Mesendoderm (in vitro differentiated cells): ENCODE data around the gene AP1M2.

ENCODE experiments used
- DNase-seq: peaks from one replicate; pipeline ENCODE4 v3.0.0; 2013
- H2AK5ac ChIP-seq: 2 replicates; pipeline ENCODE4 v1.6.1; 2013; ENCODE audit warnings: low read length, inconsistent platforms
- H2BK120ac ChIP-seq: 2 replicates; pipeline ENCODE4 v1.6.1; 2013; ENCODE audit warnings: low read depth, mild to moderate bottlenecking, low read length, moderate library complexity, mixed read lengths
- H2BK15ac ChIP-seq: replicated peaks from 2 replicates; pipeline ENCODE4 v1.6.1; 2013; ENCODE audit warnings: low read depth, mild to moderate bottlenecking, moderate library complexity
- H2BK5ac ChIP-seq: 2 replicates; pipeline ENCODE4 v1.6.1; 2013; ENCODE audit warnings: low read length, inconsistent platforms
- H3K18ac ChIP-seq: 2 replicates; pipeline ENCODE4 v1.6.1; 2013; ENCODE audit warnings: mild to moderate bottlenecking, low read length, mixed read lengths
- H3K23ac ChIP-seq: one replicate; pipeline ENCODE4 v1.6.1; 2013; ENCODE audit warnings: low read length
- H3K27ac ChIP-seq: 2 replicates; pipeline ENCODE4 v1.5.1; 2013; ENCODE audit warnings: low read depth, mild to moderate bottlenecking, inconsistent platforms, low read length, moderate library complexity
- H3K27me3 ChIP-seq: 2 replicates; pipeline ENCODE4 v1.6.1; 2013; ENCODE audit warnings: low read length, control low read depth, mild to moderate bottlenecking, inconsistent platforms; ENCODE audit not compliant: insufficient read depth, poor library complexity
- H3K36me3 ChIP-seq: 2 replicates; pipeline ENCODE4 v1.6.1; 2013; ENCODE audit warnings: low read length, inconsistent platforms; ENCODE audit not compliant: control insufficient read depth, insufficient read depth
- H3K4ac ChIP-seq: one replicate; pipeline ENCODE4 v1.6.1; 2013; ENCODE audit warnings: low read depth, mild to moderate bottlenecking, low read length, moderate library complexity
- H3K4me1 ChIP-seq: 2 replicates; pipeline ENCODE4 v1.6.1; 2013; ENCODE audit warnings: low read depth, low read length, inconsistent platforms; ENCODE audit not compliant: control insufficient read depth
- H3K4me2 ChIP-seq: 2 replicates; pipeline ENCODE4 v1.6.1; 2013; ENCODE audit warnings: low read length
- H3K4me3 ChIP-seq: 2 replicates; pipeline ENCODE4 v1.5.1; 2013; ENCODE audit warnings: mild to moderate bottlenecking, low read length
- H3K56ac ChIP-seq: one replicate; pipeline ENCODE4 v1.6.1; 2013; ENCODE audit warnings: low read length
- H3K79me1 ChIP-seq: 2 replicates; pipeline ENCODE4 v1.6.1; 2013; ENCODE audit warnings: low read length, inconsistent platforms
- H3K79me2 ChIP-seq: 2 replicates; pipeline ENCODE4 v1.6.1; 2013; ENCODE audit warnings: mild to moderate bottlenecking, low read length; ENCODE audit not compliant: control insufficient read depth, insufficient read depth
- H3K9ac ChIP-seq: 2 replicates; pipeline ENCODE4 v1.6.1; 2013; ENCODE audit warnings: low read length, inconsistent platforms
- H4K5ac ChIP-seq: one replicate; pipeline ENCODE4 v1.6.1; 2013; ENCODE audit warnings: low read length
- H4K8ac ChIP-seq: one replicate; pipeline ENCODE4 v1.6.1; 2013; ENCODE audit warnings: low read depth, mild to moderate bottlenecking, control low read depth, low read length, moderate library complexity
- WGBS: extraction: QIAGEN DNeasy Blood & Tissue Kit; methylation state at CpG from one replicate; pipeline ENCODE4 v1.1.7; 2013; ENCODE audit warnings: low lambda C conversion rate, missing lambda C conversion rate; ENCODE audit not compliant: insufficient coverage; ENCODE audit errors: extremely low coverage; 5-methylcytosine and 5-hydroxymethylcytosine counted together

Gene AP1M2

GRCh38 chr19:10600149-10600548 is 13.0 kb upstream of the AP1M2 start:
- Histone ChIP-seq H3K23ac (no peak overlapping the region), H4K5ac (no peak overlapping the region), H3K27ac (no peak overlapping the region), H2AK5ac (no peak overlapping the region), H2BK120ac (no peak overlapping the region), H3K79me2 (peaks cover 5% of the 10 kb centered on the region), H3K4ac (no peak overlapping the region), H3K18ac (no peak overlapping the region), H3K9ac (no peak overlapping the region), H3K4me1 (peaks cover 6% of the 10 kb centered on the region), H3K27me3 (no peaks in the 10 kb centered on the region), H3K4me3 (no peak overlapping the region), H4K8ac (no peak overlapping the region), H3K36me3 (no peaks in the 10 kb centered on the region), H3K56ac (no peak overlapping the region), H3K4me2 (no peak overlapping the region), H2BK15ac (no peak overlapping the region), H2BK5ac (no peak overlapping the region), H3K79me1 (peaks cover 8% of the 10 kb centered on the region)
- WGBS = no CpG with 5 or more reads among the region's 5 CpGs
- DNase-seq = no peak

GRCh38 chr19:10593820-10594637 is 6.9 kb upstream of the AP1M2 start:
- Histone ChIP-seq H2BK15ac (no peak overlapping the region), H3K27me3 (no peaks in the 10 kb centered on the region), H4K8ac (no peak overlapping the region), H3K4me1 (no peaks in the 10 kb centered on the region), H2AK5ac (no peak overlapping the region), H3K27ac (no peak overlapping the region), H3K9ac (no peak overlapping the region), H3K18ac (no peak overlapping the region), H3K79me2 (no peaks in the 10 kb centered on the region), H3K4me2 (no peak overlapping the region), H3K4ac (no peak overlapping the region), H4K5ac (no peak overlapping the region), H3K4me3 (no peak overlapping the region), H2BK120ac (no peak overlapping the region), H3K23ac (no peak overlapping the region), H3K79me1 (no peaks in the 10 kb centered on the region), H3K36me3 (no peaks in the 10 kb centered on the region), H3K56ac (no peak overlapping the region), H2BK5ac (no peak overlapping the region)
- no peak for DNase-seq
- no CpG with 5 or more reads among the region's 9 CpGs for WGBS

DNA sequence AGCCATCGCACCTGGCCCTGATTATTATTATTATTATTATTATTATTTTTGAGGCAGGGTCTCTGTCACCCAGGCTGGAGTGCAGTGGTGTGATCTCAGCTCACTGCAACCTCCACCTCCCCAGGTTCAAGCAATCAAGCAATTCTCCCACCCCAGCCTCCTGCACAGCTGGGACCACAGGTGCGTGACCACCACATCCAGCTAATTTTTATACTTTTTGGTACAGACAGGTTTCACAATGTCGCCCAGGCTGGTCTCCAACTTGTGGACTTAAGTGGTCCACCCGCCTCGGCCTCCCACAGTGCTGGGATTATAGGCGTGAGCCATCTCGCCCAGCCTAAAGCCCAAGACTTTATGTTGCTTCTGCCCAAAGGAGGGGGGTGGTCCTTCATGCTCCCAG is 6.0 kb upstream of the AP1M2 start:
- DNase-seq = no peak
- Histone ChIP-seq H2BK5ac (no peak overlapping the region), H2BK120ac (no peak overlapping the region), H3K23ac (no peak overlapping the region), H2BK15ac (no peak overlapping the region), H4K5ac (no peak overlapping the region), H3K79me2 (no peaks in the 10 kb centered on the region), H3K4me1 (no peaks in the 10 kb centered on the region), H3K79me1 (no peaks in the 10 kb centered on the region), H4K8ac (no peak overlapping the region), H3K56ac (no peak overlapping the region), H3K9ac (no peak overlapping the region), H3K36me3 (no peaks in the 10 kb centered on the region), H3K4me2 (no peak overlapping the region), H3K27me3 (no peaks in the 10 kb centered on the region), H3K4me3 (no peak overlapping the region), H3K4ac (no peak overlapping the region), H2AK5ac (no peak overlapping the region), H3K18ac (no peak overlapping the region), H3K27ac (no peak overlapping the region)
- WGBS = no CpG with 5 or more reads among the region's 7 CpGs

- Histone ChIP-seq H2AK5ac (no peak overlapping the region), H2BK5ac (no peak overlapping the region), H3K56ac (no peak overlapping the region), H3K4me1 (no peaks in the 10 kb centered on the region), H4K8ac (no peak overlapping the region), H3K4me3 (no peak overlapping the region), H2BK120ac (no peak overlapping the region), H3K79me2 (no peaks in the 10 kb centered on the region), H3K27ac (no peak overlapping the region), H3K79me1 (no peaks in the 10 kb centered on the region), H4K5ac (no peak overlapping the region), H3K23ac (no peak overlapping the region), H3K4me2 (no peak overlapping the region), H2BK15ac (no peak overlapping the region), H3K4ac (no peak overlapping the region), H3K9ac (no peak overlapping the region), H3K18ac (no peak overlapping the region), H3K27me3 (no peaks in the 10 kb centered on the region), H3K36me3 (no peaks in the 10 kb centered on the region)
- WGBS = 100% methylated on average over 1 of the region's 2 CpGs
- DNase-seq = no peak
Observed at GRCh38 chr19:10587839-10588150, 683 bp upstream of the AP1M2 start.

- no peaks in the 10 kb centered on the region for H3K79me2 ChIP-seq
- no peak overlapping the region for H3K23ac ChIP-seq
- peak overlapping the region; percentile 90 for H3K56ac ChIP-seq
- H3K27ac ChIP-seq = no peak overlapping the region
- peak overlapping the region; percentile 9 for H3K4me2 ChIP-seq
- DNase-seq = no peak
- H3K4me1 ChIP-seq = no peaks in the 10 kb centered on the region
- H2BK120ac ChIP-seq = no peak overlapping the region
- H3K18ac ChIP-seq = no peak overlapping the region
- no peak overlapping the region for H2AK5ac ChIP-seq
- H3K9ac ChIP-seq = peak overlapping the region; percentile 72
- H3K36me3 ChIP-seq = no peaks in the 10 kb centered on the region
- H4K8ac ChIP-seq = no peak overlapping the region
- peak overlapping the region; percentile 36 for H3K4ac ChIP-seq
- H3K79me1 ChIP-seq = no peaks in the 10 kb centered on the region
- no peak overlapping the region for H2BK15ac ChIP-seq
- peak overlapping the region; percentile 64 for H3K4me3 ChIP-seq
- whole genome bisulfite sequencing = no CpG with 5 or more reads among the region's 6 CpGs
- H3K27me3 ChIP-seq = no peaks in the 10 kb centered on the region
- H4K5ac ChIP-seq = no peak overlapping the region
- no peak overlapping the region for H2BK5ac ChIP-seq
Observed at GRCh38 chr19:10586396-10586795, 716 bp downstream of the AP1M2 start.
